Stromal cell of bone marrow (primary cell): ENCODE data around the gene FICD.

Source experiments
- DNase-seq: peaks from one replicate; pipeline ENCODE4 v3.0.0-alpha.2; 2012; ENCODE audit warnings: low read depth

The FICD gene

DNA sequence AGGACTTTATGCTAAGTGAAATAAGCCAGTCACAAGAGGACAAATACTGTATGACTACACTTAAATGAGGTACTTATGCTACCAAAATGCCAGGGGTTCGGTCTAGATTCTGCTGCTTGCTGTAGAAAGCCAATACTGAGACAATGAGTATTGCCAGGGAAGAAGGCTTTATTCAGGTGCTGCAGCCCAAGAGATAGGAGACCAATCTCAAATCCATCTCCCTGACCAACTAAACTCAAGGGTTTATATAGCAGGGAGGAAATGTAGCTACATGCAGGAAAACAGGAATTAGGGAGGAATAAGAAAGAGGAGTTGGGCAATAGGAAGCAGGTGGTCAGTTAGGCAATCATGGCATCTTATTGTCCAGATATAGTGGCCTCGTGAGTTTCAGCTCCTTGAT, 12.2 kb upstream of the FICD start:
- no peak for DNase-seq

DNA sequence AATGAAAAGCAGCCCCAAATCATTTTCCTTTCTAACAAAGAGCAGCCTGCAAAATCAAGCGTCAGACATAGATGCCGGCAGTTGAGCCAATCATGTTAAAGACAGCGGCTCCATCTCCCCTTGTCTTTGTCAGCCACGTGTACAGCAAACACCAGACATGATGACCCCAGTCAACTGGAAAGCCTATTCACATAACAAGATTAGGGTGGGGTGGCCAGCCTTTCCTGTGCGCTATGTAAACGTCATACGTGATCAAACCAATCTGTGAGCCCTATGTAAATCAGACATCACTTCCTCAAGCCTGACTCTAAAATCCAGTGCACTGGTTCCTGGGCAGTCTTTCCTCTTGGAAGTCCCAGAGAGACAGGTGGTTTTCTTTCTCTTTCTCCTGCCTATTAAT, 9.9 kb upstream of the FICD start:
- DNase-seq = no peak

DNA sequence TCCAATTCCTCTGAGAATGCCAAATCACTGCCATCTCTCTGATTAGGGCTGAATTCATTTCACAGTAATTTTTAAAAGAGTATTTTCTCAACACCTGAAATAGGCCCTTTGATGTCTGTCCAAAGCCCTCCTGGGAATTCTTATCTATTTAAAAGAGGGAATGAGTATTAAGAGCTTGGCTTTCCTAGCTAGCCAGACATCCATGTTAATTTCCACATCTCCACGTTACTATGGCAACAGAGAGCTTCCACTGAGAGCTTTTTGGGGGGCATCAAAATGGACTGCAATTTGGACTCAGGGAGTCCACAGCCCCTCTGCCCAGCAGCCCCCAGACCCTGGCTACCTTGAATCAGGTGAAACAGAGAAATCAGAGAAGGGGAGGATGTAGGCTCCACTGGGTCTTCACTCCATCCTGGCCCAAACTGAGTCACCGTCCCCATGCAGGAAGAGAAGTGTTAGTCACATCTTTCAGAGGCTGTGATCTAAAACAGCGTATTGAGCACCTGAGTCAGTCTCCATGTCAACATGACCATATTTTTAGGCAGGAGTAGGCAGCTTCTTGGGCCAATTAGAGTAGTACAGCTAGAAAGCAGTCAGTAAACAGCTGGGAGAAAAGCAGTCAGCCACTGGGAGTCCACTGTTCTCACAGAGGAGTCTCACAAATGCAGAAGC, 7.0 kb upstream of the FICD start:
- no peak for DNase-seq

DNA sequence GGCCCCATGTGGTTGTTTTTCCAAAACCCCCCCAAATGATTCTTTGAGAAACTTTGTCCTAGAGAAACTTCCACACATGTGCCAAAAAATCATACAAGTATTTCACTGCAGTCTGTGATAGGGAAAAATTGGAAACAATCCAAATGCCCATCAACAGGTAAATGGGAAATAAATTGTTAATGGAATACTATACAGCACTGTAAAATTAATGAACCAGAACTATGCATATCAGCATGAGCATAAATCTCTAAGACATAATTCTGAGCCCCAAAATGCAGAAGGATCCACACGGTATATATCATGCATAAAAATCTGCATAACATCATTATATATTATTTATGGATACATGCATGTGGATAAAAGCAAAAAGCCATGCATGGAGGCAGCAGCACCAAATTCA, 5.3 kb upstream of the FICD start:
- no peak for DNase-seq

DNA sequence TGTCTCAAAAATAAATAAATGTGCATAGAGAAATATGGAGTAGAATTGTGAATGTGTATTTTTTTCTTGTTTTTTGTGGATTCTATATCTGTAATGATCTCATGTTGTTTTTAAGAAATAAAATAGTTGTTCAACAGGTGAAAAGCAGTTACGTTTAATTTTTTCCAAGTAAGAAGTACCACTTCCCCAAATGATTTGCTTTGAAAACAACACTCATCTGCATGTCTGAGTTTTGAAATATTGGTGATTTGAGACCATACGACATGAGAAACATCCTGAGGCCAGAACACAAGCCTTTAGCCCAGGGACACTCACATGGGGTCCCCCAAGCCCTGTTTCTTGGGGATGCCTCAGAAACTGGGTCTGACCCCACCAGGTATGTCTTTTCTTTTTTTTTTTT, 4.2 kb upstream of the FICD start:
- DNase-seq = no peak

DNA sequence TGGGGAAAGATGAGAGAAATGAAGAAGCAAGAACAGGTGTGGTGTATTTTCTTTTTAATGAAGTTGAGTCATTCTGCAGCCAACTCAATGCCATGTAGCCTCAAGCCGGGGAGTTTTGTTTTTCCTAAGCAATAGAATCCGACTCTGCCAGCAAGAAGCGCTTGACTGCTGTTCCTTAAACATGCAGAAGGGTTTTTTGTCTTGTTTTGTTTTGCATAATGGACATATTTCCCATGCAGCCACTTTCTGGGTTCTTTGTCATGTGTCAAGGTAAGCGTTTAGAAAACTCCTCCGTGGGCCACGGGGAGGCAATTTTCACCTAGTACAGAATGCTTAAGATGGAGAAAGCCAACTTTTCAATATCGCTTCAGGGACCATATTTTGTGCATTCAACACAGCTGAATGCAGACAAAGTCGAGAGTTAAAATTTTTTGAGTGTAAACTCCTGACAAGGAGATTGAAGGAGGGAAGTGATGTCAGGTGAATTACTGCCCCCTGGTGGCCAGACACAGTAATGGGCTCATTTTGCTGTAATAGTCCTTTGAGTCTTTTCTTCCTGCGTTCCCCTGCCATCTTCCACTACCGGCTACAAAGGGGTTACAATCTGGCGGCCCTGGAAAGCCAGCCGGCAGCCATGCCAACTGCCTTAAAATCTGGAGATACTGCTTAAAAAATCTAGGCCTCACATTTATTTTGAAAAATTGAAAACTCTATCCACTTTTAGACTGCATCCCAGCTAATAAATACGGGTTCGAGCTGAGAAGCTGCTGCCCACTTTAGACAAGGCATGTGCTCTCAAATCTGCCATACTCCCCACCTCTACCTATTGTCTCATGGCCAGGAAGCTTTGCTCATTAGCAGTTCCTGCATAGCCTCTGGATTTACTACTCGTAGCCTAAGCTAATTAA, 3.2 kb upstream of the FICD start:
- DNase-seq = peak; percentile 43

DNA sequence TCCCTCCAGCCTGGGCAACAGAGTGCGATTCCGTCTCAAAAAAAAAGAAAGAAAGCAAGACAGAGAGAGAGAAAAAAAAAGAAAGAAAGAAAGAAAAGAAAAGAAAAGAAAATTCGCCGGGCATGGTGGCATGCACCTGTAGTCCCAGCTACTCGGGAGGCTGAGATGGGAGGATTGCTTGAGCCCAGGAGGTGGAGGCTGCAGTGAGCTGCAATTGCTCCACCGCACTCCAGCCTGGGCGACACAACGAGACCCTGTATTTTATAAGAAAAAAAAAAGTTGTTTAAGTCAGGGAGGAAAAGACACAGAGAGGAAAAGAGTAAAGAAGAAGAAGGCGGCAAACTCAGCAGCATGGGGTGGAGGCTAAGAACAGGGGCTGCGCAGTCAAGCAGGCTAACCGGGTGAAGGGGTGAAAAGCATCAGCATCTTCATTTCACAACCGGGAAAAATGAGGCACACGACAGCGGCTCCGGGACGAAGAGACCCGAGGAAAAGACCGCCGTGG, 557 bp upstream of the FICD start:
- DNase-seq = no peak

DNA sequence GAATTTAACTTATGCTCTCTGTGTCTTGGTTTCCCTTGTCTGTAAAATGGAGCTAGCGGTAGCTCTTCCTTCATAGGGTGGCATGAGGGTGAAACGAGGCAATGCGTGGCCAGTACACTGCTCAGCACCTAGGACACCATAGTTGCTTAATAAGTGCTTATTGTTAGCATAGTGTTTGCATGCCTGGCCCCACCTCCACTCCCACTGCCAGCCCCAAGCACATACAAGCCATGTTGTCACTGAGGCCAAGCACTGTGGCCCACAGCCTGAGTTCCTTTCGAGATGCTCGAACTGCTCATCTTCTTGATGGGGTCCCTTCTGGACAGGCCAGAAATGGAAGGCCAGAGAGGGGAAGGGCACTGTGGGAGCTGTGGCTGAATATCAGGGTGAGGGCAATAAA, 839 bp downstream of the FICD start:
- no peak for DNase-seq

DNA sequence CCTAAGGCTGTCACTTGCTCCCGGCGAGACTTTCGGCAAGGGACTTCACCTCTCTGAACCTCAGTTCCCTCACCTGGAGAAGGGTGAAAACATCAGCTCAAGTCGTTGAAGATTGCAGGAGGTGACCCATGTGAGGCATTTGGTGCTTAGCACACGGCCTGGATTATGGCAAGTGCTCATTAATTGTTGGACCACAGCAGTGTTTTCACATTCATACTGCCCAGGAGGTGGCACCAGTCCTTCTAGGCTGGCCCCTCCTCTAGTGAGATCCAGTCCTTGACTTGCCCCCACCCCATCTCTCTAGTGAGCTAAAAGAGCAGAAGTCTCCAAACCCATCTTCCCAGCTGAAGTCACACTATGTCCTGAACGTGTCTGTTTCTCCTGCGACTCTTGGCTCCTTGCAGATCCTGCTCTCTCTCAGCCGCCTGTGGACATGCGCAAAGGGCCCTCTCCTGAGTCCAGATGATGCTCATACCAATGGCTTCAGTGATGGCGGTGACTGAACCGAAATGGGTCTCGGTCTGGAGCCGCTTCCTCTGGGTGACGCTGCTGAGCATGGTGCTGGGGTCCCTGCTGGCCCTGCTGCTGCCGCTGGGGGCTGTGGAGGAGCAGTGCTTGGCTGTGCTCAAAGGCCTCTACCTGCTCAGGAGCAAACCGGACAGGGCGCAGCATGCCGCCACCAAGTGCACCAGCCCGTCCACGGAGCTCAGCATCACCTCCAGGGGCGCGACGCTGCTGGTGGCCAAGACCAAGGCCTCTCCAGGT, 1.6 kb downstream of the FICD start:
- no peak for DNase-seq

DNA sequence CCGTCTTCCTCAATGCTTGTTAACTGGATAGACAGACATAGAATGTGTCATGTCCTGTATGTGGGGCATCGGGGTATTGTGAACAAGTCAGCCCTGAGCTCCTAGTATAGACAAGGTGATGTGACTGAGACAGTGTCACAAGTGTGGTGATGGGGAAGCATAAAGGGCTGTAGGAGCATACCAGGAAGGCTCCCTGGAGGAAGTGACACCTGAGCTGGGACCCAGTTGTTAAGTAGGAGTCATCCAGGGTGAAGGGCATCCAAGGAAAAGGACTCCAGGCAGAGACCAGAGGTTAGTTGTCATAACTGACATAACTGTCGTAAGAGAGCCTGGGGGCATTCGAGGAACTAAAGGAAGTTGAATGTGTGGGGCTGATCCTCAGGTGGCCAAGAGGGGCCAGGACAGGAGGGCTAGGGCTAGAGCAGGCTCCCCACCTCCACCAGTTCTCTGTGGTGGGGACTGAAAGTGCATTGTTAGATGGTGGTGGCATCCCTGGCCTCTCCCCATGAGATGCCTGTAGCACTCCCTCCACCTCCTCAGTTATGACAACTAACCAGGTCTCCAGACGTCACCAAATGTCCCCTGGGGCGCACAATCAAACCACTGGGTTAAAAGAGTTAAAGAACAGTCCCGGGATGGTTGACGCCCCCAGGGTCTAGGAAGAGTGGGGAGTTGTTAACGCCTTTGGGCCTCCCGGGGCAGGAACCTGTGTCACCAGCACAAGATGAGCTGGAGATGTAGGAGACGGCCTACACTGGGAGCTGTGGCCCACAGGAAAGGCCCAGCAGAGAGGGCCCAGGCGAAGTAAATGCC, 2.4 kb downstream of the FICD start:
- no peak for DNase-seq

DNA sequence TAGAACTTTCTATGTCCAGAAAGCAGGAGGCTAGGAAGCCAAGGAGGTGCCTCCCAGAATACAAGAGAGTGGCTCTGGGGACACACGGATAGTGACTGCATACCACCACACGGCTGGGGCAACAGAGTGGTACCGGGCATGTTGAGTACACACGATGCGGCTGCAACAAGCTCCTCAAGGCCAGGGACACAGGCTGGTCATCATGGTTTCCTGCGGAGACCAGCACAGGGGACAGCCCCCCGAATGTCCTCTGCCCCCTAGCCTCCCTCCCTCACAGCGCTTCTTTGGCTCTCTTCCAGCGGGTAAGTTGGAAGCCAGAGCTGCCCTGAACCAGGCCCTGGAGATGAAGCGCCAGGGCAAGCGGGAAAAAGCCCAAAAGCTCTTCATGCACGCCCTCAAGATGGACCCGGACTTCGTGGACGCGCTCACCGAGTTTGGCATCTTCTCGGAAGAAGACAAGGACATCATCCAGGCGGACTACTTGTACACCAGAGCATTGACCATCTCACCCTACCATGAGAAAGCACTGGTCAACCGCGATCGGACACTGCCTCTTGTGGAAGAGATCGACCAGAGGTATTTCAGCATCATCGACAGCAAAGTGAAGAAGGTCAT, 3.1 kb downstream of the FICD start:
- DNase-seq = no peak

DNA sequence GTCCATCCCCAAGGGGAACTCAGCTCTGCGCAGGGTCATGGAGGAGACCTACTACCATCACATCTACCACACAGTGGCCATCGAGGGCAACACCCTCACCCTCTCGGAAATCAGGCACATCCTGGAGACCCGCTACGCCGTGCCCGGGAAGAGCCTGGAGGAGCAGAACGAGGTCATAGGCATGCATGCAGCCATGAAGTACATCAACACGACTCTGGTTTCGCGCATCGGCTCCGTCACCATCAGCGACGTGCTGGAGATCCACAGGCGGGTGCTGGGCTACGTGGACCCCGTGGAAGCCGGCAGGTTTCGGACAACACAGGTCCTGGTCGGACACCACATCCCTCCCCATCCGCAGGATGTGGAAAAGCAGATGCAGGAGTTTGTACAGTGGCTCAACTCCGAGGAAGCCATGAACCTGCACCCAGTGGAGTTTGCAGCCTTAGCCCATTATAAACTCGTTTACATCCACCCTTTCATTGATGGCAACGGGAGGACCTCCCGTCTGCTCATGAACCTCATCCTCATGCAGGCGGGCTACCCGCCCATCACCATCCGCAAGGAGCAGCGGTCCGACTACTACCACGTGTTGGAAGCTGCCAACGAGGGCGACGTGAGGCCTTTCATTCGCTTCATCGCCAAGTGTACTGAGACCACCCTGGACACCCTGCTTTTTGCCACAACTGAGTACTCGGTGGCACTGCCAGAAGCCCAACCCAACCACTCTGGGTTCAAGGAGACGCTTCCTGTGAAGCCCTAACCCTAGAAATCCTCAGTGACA, 3.8 kb downstream of the FICD start:
- DNase-seq = no peak

DNA sequence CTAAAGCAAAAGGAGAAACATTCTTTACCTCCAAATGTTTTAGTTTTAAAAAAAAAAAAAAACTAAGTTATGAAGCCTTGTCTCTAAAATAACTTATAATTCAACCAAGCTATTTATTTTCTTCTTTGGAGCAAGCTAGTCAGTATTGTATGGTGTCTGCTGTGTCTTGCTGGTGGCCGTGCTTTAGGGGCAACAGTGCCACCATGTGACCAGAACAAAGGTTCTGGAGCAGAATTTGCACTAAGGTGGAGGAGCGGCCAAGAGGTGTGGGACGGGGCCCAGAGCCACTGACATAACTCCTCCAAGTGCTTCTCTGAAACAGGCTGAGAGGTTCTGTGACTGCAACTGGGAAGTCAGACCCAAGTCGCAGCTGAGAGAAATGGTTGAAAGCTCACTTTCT, 4.5 kb downstream of the FICD start:
- no peak for DNase-seq

DNA sequence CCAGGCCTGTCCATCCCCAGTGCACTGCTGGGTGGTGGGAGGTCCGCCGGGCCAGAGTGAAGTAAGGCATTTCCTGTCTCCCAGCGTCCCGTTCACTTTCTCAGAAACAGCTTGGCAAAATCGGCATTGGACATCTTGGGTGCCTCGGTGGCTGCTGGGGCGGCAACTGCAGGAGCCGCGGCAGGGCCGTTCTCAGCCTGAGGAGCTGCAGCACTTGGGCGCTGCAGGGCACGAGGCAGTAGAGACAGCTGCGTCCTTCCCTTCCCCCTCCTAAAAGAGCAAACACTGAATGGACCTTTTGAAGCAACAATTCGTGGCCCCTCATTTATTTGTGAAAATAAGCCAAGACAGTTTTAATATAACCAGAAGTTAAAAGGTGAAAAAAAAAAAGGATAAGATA, 8.3 kb downstream of the FICD start:
- DNase-seq = no peak

DNA sequence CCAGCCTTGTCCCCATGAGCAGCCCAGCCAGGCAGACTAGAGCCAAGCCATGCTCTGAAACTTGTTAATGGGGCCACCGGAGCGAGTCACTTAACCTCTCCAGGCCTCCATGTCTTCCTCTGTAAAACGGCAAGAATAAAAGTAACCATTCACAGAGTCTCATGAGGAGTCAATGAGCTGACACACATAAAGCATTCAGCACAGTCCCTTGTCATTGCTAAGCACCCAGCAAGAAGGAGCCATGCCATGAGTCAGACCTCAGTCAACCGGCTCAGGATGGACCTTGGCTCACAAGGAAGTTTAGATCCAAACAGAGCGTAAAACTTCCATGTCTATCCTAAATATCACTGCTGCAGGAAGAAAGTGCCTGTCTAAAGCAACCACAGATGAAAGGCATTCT, 10.6 kb downstream of the FICD start:
- peak; percentile 20 for DNase-seq

DNA sequence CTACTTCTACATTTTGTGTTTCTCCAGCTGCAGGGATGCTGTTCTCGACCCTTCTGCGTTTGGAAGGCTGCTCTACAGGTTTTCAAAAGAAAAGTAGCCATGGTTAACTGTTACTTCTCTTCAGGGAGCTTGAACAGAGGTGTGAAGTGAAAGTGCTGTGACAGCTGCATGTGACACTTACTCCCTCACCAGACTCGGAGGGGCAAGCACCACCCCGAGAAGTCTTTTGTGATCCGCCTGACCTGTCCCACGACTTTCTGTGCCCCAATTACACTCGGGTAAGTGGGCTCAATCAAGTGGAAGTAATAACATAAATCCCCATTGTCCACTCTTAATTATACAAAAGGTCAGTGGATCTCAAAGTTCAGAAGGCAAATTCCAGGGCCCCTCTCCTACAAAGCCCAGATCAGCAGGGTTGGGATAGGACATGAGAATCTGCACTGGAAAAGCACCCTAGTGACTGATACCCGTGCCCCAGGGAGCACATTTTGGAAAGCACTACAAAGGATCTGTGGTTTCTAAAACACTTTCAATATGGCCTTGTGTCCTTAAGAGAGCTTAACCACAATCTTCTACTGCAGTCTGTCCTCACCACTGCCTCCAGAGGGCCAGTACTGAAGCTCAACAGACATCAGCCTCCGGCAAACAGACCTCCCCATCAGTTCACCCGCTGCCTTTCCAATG, 11.5 kb downstream of the FICD start:
- DNase-seq = no peak

DNA sequence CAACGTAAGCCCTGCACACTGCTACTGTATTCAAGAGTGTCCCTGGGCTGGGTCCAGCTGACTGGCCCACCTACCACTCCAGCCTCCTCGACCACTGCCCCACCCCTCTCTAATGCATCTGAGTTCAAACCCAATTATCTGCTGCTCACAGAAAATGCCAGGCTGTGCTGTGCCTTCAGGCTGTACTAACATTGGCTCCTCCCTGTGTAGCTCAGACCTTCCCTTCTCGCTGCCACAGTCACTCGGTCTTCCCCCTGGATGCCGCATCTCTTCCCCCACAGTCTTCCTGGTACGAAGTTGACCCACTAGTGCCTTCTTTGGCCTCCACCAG, 12.1 kb downstream of the FICD start:
- no peak for DNase-seq

DNA sequence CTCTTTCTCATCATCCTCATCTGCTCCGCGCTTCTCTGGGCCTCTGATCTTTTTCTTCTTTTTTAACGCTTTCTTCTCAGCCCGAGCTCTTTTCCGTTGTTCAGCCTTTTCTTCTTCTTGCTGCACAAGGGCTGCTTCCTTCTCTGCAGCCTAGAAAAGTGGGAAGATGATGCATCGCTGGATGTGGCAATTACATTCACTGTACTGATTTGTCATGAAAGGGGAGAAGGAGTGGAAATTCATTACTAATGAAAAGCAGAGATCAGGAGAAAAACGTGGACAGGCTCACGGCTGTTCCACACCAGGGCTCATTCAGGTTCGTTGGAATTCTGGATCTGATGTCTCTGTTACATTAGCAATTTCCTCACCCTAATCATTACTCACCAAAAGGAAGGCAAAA, 15.1 kb downstream of the FICD start:
- no peak for DNase-seq

DNA sequence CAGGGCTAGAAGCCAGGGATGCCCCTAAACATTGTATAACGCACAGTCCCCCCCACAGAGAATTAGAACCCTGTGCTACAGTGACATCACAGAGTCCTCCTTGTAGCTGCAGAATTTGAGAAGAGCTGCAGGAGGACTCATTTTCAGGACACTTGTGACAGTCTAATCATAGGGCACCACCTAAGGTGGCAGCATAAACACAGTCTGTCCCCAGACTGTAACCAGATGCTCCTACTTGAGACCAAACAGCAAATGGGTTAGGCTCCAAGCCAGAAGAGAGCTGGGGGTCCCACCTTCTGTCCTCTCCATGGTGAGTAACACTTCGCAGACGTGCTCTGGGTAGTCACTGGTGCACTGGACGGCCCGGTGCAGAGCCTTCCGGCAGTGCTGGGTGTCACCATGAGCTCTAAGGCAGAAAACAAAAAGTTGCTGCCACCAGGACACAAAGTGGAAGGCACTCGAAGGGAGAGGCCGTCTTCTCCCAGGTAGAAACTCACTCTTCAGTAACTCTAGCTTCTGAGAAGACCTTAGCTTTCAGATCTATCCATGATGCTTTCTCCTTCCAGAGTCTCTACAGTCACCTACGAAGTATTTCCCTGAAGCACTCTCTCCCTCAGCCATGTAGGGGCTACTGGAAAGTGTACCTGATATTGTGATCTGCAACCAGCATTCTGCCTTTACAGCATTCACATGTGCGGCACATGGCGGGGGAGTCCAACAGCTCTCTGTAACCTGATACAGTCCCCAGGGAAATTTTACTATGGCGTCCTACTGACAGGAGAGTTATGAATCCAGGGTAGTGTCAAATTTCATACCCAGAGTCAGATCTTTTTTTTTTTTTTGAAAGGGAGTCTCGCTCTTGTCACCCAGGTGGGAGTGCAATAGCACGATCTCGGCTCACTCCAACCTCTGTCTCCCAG, 17.1 kb downstream of the FICD start:
- DNase-seq = no peak
